Activated CD4-positive, alpha-beta T cell treated with anti-CD3 and anti-CD28 coated beads for 4 hours (primary cell): ENCODE data around the gene SAP30BP.

Experiments used
- DNase-seq, 2 donors: peaks; one replicate each; pipeline ENCODE4 v3.0.0-alpha.2; 2020

Gene SAP30BP

DNA sequence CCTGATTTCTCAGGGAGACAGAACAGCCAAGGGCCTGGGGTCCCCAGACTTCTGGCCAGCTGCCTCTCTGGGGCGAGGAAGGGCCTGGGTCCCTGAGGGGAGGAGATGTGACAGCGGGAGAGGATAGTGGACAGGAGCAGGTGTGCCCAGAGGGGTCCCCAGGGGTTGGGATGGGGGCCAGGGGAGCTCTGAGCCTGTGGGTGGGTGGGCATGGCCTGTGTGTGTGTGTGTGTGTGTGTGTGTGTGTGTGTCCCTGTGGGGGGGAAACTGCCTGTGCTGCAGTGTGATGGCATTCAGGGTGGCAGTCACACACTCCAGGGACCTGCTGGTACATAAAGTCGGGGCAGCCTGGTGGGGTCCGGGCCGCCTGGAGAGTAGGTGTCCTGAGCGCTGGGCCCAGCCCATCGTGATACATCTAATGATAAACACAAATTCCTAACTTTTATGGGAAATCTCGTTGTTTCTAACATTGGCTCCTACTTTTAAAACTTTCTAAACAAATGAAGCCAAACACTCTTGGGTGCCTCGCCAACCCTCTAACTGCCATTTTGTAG, 55.5 kb downstream of the SAP30BP start:
- DNase-seq: no peak

DNA sequence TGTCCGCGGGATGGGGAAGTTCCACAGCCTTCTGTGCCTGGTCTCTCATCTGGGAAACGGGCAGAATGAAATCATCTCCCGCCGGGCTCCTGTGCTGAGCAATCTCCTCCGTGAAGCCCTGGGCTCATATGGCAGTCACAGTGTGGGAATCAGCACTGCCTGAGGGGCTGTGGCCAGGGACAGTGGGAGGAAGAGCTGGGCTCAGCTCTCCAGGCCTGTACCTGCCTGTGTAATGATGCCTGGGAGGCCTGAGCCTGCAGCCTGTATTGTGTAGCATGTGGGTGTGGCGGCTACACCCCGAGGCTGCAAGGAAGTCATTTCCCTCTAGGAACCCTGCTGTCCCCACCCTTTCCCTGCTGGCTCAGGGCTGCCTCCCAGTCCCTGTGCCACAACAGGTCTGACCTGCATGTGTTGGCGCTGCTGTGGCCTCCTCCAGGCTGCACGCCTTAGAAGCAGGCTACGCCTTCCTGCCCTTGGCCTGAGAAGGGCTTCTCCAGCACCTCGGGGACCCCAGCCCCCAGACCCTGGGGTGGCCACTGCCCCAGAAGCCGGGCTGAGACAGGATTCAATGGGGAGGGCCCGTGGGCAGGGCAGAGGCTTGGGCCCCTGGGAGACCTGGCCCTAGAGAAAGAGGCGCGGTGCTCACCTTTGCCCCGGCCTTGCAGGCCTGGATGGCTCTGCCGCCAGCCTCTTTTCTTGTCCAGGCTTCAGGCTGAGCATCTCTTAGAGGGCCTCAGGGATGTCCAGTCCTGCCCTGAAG, 56.2 kb downstream of the SAP30BP start:
- DNase-seq: no peak

DNA sequence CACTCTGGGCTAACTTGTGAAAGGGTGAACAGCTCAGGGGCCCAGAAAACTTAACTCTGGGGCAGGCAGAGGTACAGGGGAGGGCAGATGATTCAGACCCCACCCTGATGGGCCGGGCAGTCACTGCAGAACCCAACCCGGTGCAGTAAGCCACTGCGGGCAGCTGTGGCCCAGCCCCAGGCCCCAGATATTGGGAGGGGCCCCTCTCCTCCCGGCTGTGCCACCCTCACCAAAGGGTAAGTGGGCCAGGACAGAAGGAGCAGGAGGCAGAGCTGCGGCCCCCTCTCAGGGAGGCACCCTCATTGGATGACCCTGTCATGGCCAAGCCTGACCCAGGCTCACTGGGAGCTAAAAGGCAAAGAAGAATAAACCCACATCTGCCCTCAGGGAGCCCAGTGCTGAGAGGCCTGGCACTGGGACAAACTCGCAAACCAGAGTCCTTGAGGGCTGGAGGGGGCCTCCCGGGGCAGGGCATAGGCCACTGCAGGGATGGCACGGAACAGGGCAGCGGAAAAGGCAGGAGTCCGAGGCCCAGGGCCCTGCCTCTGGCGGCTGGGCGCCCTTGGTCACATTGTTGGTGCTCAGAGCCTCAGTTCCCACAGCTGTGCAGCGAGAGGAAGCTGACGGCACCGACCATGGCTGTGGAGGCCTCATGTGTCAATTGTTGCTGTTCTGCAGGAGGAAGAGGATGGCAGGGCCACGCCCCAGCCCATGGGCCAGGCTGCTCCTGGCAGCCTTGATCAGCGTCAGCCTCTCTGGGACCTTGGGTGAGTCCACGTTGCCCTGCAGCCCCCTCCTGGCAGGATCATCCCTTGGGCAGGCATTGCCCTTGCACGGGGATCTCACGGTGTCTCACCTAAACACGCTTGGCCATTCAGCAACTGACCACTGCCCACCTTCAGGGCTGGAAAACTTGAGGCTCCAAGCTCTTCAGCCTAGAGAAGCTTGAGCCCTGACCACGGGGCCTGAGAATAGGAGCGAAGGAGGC, 57.2 kb downstream of the SAP30BP start:
- no peak for DNase-seq

DNA sequence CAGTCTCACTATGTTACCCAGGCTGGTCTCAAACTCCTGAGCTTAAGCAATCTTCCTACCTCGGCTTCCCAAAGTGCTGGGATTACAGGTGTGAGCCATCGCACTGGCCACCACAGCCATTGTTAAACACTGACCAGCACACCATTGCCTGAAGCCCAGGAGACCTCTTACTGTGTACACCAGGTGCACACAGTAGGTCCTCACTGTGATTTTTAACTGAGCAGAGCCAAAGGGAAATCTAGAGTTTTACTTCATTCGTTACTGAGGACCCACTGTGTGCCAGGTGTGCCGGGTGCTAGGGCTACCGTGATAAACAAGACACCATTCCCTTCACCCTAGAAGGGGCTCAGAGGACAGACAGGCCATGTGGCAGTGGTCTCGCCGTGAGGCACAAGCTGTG, 58.4 kb downstream of the SAP30BP start:
- no peak for DNase-seq

DNA sequence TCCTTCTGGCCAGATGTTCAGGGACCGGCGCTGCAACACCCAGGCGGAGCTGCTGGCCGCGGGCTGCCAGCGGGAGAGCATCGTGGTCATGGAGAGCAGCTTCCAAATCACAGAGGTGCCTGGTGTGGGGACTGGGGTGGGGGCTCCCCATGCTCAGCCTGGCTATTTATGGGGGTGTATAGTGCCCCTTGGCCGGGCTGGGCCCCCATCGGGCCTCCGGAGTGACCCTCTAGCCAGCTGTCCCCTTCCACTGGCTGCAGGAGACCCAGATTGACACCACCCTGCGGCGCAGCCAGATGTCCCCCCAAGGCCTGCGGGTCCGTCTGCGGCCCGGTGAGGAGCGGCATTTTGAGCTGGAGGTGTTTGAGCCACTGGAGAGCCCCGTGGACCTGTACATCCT, 60.3 kb downstream of the SAP30BP start:
- DNase-seq: no peak

DNA sequence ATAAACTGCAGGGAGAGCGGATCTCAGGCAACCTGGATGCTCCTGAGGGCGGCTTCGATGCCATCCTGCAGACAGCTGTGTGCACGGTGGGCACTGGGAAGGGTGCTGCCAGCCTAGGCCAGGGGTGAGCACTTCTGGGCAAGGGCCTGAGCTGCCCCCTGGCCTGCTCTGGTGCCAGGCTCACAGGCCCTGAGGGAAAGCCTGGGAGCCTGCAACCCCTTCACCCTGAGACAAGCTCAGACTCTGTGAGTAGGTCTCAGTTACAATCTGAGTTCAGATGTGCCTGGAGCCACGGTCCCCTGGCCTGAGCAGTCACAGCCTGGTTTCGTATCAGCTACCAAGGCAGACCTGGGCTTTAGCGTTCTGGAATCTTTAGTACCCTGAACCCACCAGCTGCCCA, 62.2 kb downstream of the SAP30BP start:
- no peak for DNase-seq

DNA sequence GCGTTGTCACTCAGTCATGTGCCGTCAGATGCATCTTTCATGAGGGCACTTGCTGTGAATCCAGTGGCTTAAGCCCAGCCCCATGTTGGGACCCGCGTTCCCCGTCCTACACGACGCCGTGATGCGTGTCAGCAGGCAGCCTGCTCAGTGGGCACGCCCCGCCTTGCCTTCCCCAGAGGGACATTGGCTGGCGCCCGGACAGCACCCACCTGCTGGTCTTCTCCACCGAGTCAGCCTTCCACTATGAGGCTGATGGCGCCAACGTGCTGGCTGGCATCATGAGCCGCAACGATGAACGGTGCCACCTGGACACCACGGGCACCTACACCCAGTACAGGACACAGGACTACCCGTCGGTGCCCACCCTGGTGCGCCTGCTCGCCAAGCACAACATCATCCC, 62.9 kb downstream of the SAP30BP start:
- DNase-seq: no peak

DNA sequence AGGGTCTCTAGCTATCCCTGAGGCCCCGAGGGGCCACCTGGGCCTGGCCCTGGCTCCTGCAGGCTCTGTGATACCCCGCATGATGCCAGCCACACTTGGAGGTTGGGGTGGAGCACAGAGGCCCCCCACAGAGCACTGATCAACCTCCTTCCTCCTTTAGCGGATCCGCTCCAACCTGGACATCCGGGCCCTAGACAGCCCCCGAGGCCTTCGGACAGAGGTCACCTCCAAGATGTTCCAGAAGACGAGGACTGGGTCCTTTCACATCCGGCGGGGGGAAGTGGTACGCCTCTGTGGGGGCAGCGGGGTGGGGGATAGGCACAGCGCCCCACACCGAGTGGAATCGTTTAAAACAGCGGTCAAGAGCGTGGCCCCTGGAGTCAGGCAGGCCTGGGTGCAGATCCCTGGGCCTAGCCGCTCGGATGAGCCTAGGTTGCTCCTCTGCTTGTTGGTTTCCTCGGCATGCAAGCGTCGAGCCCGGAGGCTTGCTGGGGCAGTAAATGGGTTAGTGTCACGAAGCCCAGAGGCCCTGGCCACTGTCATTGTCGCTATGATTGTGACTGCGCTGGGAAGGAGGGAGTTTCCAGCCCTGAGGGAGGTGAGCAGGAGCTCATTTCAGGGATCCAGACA, 64.1 kb downstream of the SAP30BP start:
- DNase-seq: no peak

DNA sequence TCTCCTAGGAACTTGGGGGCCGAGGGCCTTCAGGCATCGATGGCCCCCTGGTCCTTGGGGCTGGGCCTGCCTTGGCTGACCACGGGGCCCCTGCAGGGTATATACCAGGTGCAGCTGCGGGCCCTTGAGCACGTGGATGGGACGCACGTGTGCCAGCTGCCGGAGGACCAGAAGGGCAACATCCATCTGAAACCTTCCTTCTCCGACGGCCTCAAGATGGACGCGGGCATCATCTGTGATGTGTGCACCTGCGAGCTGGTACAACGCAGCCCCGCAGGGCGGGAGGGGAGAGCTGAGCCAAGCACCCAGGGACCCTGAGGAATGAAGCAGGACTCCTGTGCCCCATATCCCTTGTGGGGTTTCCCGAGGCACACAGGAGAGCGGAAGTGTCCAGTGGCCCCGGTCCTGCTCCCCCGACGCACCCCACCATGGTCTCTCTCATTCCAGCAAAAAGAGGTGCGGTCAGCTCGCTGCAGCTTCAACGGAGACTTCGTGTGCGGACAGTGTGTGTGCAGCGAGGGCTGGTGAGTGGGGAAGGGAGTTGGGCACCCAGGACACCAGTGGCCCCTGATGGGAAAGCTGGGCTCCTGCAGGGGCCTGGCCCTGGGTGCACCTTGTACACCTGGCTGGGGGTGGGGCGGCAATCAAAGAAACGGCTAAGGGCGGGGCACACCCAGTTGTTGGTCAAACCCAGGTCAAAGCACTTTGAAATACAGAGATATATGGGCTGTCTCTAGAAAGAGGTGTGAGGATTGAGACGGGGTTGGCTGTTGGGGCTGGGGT, 64.8 kb downstream of the SAP30BP start:
- no peak for DNase-seq

DNA sequence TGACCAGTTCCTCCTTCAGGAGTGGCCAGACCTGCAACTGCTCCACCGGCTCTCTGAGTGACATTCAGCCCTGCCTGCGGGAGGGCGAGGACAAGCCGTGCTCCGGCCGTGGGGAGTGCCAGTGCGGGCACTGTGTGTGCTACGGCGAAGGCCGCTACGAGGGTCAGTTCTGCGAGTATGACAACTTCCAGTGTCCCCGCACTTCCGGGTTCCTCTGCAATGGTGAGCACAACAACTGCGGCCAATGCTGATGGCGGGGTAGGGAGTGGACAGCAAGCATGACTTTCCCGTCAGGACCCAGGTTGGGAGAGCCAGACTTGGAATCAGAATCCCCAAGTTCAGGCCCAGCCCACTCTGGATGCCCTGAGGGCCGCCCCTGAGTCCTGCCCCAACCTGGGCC, 66.3 kb downstream of the SAP30BP start:
- no peak for DNase-seq

DNA sequence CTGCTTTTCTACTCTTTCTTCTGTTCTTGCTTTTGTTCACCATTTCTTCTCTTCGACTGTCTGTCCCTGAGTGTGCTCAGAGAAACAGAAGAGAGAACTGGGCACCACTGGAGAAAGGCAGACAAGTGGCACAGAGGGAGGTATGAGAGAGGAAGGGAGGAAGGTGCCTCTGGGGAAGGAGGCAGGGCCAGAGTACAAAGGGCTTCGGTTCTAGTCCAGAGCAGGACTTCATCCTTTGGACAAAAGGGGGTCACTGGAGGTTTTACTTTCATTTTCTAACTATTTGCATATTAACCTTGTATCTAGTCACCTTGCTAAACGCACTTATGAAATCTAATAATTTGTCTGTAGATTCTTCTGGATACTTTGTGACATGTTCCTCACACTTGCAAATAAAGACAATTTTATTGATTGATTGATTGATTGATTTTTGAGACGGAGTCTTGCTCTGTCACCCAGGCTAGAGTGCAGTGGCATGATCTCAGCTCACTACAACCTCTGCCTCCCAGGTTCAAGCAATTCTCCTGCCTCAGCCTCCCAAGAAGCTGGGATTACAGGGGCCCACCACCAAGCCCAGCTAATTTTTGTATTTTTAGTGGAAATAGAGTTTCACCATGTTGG, 67.6 kb downstream of the SAP30BP start:
- no peak for DNase-seq

DNA sequence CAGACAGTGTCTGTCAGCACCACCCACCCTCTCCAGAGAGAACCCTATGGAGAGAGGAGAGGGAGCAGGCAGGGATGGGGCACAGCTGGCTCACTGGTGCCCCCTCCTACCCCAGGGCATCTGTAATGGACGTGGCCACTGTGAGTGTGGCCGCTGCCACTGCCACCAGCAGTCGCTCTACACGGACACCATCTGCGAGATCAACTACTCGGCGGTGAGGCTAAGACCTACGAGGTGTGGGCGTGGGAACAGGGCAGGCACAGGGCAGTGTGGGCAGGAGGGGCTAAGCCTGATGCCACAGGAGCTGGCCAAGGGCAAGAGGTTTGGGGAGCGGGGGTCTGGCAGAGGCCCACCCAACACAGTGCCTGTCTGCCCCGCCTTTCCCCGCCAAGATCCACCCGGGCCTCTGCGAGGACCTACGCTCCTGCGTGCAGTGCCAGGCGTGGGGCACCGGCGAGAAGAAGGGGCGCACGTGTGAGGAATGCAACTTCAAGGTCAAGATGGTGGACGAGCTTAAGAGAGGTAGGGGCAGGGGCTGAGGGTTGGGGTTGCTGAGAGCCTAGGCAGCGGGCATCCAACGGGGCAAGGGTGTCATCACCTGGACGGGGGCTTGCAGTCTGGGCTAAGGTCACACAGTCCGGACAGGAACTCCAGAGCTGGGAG, 69.2 kb downstream of the SAP30BP start:
- no peak for DNase-seq

DNA sequence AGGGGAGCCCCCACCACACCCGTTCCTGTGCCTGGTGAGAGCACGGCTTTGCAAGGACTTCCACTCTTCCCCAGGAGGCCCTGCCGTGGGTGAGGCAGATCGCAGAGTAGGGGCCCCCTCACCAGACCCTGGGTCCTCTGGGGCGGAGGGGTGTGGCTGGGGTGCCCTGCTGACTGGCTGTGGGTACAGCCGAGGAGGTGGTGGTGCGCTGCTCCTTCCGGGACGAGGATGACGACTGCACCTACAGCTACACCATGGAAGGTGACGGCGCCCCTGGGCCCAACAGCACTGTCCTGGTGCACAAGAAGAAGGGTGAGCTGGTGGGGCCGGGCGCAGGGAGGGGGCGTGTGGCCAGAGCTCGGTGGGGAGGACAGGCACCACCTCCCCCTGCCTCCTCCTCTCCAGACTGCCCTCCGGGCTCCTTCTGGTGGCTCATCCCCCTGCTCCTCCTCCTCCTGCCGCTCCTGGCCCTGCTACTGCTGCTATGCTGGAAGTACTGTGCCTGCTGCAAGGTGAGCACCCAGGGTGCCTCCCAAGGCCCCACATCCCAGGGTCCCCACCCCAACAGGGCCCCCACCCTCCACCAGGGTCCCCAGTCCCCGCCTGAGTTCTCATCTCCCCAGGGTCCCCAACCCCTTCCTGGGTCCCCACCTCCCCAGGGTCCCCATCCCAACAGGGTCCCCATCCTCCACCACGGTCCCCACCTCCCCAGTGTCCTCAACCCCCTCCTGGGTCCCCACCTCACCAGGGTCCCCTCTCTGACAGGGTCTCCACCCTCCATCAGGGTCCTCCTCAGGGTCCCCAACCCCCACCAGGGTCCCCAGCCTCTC, 70.2 kb downstream of the SAP30BP start:
- no peak for DNase-seq

DNA sequence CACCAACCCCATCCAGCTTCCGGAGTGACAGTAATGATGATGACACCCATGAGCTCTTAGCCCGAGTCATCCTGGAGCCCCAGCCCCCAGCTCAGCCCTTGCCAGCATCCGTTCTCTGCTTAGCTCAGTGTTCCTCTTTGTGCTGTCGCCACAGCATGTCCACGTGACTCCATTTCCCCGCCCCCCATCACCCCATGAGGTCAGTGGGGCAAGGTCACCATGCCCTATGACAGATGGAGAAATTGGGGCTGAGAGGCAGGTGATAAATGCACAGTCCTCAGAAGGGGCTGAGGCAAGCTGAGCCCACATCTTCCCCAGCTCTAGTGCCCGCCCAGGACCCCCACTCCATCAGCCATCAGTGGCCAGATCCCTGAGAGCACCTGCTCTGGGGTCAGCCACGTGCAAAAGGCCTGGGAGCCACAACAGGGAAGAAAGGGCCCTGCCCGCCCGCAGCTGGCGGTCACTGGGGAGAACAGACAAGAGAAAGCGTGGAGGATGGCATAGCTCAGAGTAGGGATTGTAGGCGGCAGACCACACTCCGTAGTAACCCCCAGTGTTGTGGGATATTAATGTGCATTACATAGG, 71.2 kb downstream of the SAP30BP start:
- DNase-seq: no peak

DNA sequence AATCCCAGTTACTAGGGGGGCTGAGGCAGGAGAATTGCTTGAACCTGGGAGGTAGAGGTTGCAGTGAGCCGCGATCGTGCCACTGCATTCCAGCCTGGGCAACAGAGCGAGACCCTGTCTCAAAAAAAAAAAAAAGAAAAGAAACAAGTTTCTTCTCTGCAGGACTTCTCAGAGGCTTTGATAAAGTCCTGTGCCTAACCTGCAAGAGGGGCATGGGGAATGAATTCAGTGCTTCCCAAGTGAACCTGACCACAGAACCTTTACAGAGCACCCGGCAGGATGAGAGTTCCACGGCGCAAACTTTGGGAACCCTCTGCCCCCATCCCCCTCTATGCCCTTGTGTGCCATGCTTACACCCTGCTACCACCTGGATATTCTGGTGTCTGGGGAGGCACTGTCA, 72.0 kb downstream of the SAP30BP start:
- DNase-seq: no peak

DNA sequence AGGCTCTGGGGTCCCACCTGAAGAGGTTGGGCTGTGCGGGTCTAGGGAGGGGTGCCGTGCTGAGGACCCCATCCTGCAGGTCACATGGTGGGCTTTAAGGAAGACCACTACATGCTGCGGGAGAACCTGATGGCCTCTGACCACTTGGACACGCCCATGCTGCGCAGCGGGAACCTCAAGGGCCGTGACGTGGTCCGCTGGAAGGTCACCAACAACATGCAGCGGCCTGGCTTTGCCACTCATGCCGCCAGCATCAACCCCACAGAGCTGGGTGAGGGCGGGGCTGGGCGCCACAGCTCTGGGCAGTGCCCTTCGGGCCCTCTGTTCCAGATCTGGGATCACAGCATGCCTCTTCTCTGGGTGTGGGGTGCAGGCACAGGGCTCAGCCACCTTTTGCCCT, 72.7 kb downstream of the SAP30BP start:
- DNase-seq: no peak

DNA sequence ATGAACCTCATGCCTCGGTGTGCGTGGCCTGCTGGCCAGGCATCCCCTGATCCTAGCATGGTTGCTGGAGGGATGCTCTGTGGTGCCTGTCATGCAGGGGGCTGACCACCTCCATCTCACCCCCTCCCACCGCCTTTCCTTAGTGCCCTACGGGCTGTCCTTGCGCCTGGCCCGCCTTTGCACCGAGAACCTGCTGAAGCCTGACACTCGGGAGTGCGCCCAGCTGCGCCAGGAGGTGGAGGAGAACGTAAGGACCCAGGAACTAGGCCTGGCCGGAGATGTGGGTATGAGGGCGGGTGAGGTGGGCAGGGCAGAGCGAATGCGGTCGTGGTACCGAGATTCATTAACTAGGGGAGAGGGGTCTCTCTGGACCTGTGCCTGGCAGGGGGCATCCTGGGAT, 73.1 kb downstream of the SAP30BP start:
- no peak for DNase-seq

DNA sequence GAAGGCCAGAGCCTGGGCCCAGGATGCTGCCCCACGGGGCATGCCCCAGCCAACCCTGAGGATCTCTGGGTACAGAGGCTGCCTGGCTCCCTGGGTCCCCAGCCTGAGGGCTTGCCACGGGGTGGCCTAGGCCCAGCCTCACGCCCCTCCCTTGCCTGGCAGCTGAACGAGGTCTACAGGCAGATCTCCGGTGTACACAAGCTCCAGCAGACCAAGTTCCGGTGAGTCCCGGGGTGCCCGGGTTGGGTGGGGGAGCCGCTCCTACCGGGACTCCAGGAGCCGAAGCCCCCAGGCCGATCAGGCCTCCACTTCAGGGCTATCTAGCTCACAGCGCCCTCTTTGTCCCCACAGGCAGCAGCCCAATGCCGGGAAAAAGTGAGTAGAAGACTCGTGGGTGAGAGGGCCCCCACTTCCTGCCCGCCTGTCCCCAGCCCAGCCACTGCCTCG, 73.5 kb downstream of the SAP30BP start:
- no peak for DNase-seq

DNA sequence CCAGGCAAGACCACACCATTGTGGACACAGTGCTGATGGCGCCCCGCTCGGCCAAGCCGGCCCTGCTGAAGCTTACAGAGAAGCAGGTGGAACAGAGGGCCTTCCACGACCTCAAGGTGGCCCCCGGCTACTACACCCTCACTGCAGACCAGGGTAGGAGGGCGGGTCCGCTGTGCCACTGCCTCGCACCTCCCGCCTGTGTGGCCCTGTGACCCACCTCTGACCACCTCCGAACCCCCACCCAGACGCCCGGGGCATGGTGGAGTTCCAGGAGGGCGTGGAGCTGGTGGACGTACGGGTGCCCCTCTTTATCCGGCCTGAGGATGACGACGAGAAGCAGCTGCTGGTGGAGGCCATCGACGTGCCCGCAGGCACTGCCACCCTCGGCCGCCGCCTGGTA, 75.2 kb downstream of the SAP30BP start:
- no peak for DNase-seq

DNA sequence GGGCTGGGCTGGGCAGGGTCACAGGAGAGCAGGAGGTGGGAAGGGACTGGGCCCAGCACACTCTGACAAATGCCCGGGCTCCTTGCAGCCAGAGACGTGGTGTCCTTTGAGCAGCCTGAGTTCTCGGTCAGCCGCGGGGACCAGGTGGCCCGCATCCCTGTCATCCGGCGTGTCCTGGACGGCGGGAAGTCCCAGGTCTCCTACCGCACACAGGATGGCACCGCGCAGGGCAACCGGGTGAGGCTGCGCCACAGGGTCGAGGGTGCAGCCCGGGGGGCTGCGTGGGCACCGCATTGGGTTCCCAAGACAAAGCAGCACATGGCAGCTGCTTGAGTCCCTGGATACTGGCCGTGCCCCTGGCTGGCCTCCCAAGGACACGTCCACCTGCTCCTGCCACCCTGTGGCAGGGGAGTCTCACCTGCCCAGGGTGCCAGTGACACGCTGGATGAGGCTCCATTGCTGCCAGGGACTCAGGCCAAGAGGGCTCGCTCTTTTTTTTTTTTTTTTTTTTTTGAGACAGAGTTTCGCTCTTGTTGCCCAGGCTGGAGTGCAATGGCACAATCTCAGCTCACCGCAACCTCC, 76.6 kb downstream of the SAP30BP start:
- DNase-seq: no peak
